IMR-90 (cell line): Measurements from ENCODE around the gene CNOT10. TPM values are rescaled to one million over a fixed set of nuclear protein-coding genes. Genes with fewer than 3 reads are reported as not detected.

Experiments
- ATAC-seq: fragments of 200-7000 bp; cut with Tn5 transposase; 2 replicates; pipeline ENCODE4 v1.9.1; 2020; ENCODE audit warnings: low read depth, mild to moderate bottlenecking, moderate library complexity
- BruUV-seq: library from RNA; stranded (reverse); fragments of 400-500 nt; replicated peaks from 2 replicates; lab custom pipeline; 2021; lab: Mats Ljungman, UMichigan
- CTCF ChIA-PET: fragments of 300-600 bp; formaldehyde crosslinking; extraction: SDS; loops from one replicate; lab custom pipeline; 2021; ENCODE audit warnings: antibody characterized with exemption; lab: Yijun Ruan, JAX
- POLR2A ChIA-PET: fragments of 300-600 bp; sonication (Branson Sonifier 250); formaldehyde crosslinking; loops from one replicate; lab custom pipeline; 2022; ENCODE audit warnings: antibody characterized with exemption; ENCODE audit not compliant: unreplicated experiment; lab: Charles Lee
- DNase-seq: peaks from one replicate; pipeline ENCODE4 v3.0.0; 2013
- H2AFZ ChIP-seq: replicated peaks from 2 replicates; pipeline ENCODE3; 2013; ENCODE audit warnings: low read length, mild to moderate bottlenecking; ENCODE audit not compliant: poor library complexity
- H2AK5ac ChIP-seq: 2 replicates; pipeline ENCODE4 v1.6.1; 2013; ENCODE audit warnings: low read depth, low read length, inconsistent platforms
- H2AK9ac ChIP-seq: replicated peaks from 2 replicates; pipeline ENCODE3; 2013; ENCODE audit warnings: mild to moderate bottlenecking, low read depth, low read length, moderate library complexity; ENCODE audit not compliant: poor library complexity
- H2BK120ac ChIP-seq: 2 replicates; pipeline ENCODE4 v1.6.1; 2013; ENCODE audit warnings: low read depth, low read length, inconsistent platforms
- H2BK15ac ChIP-seq: 3 replicates; pipeline ENCODE4 v1.6.1; 2013; ENCODE audit warnings: low read depth, low read length, inconsistent platforms
- H2BK20ac ChIP-seq: 2 replicates; pipeline ENCODE4 v1.6.1; 2013; ENCODE audit warnings: low read depth, mild to moderate bottlenecking, inconsistent platforms, low read length, moderate library complexity
- H2BK5ac ChIP-seq: 2 replicates; pipeline ENCODE4 v1.6.1; 2013; ENCODE audit warnings: mild to moderate bottlenecking, low read depth, low read length, inconsistent platforms; ENCODE audit not compliant: poor library complexity, severe bottlenecking
- H3K14ac ChIP-seq: replicated peaks from 2 replicates; pipeline ENCODE4 v1.6.1; 2013; ENCODE audit warnings: low read depth, low read length, inconsistent platforms
- H3K18ac ChIP-seq: 2 replicates; pipeline ENCODE4 v1.6.1; 2013; ENCODE audit warnings: low read depth, low read length, control low read depth
- H3K23ac ChIP-seq: 2 replicates; pipeline ENCODE4 v1.6.1; 2013; ENCODE audit warnings: low read depth, low read length, inconsistent platforms
- H3K27ac ChIP-seq: 2 replicates; pipeline ENCODE4 v1.5.1; 2013; ENCODE audit warnings: mild to moderate bottlenecking, control low read depth, low read length; ENCODE audit not compliant: insufficient read depth
- H3K27me3 ChIP-seq: 2 replicates; pipeline ENCODE4 v1.6.1; 2013; ENCODE audit warnings: low read length; ENCODE audit not compliant: control insufficient read depth, insufficient read depth
- H3K36me3 ChIP-seq: 2 replicates; pipeline ENCODE4 v1.6.1; 2013; ENCODE audit warnings: low read length, mixed read lengths; ENCODE audit not compliant: control insufficient read depth, insufficient read depth
- H3K4ac ChIP-seq: 2 replicates; pipeline ENCODE4 v1.6.1; 2013; ENCODE audit warnings: low read depth, low read length, inconsistent platforms
- H3K4me1 ChIP-seq: 2 replicates; pipeline ENCODE4 v1.6.1; 2013; ENCODE audit warnings: low read length, mixed read lengths; ENCODE audit not compliant: control insufficient read depth, insufficient read depth
- H3K4me2 ChIP-seq: 2 replicates; pipeline ENCODE4 v1.6.1; 2013; ENCODE audit warnings: low read depth, mild to moderate bottlenecking, control low read depth, low read length, moderate library complexity
- H3K4me3 ChIP-seq: 2 replicates; pipeline ENCODE4 v1.5.1; 2013; ENCODE audit warnings: low read depth, mild to moderate bottlenecking, control low read depth, low read length, moderate library complexity; ENCODE audit not compliant: insufficient read depth
- H3K56ac ChIP-seq: 2 replicates; pipeline ENCODE4 v1.6.1; 2013; ENCODE audit warnings: low read length, inconsistent platforms; ENCODE audit not compliant: insufficient read depth; ENCODE audit errors: extremely low read depth
- H3K79me1 ChIP-seq, 2 experiments: 2 replicates each; pipeline ENCODE4 v1.6.1; 2013; ENCODE audit warnings: low read length in 2 of 2, inconsistent platforms in 1 of 2, low read depth in 1 of 2
- H3K9ac ChIP-seq: 2 replicates; pipeline ENCODE4 v1.6.1; 2013; ENCODE audit warnings: low read depth, low read length, control low read depth
- H3K9me1 ChIP-seq: 2 replicates; pipeline ENCODE4 v1.6.1; 2013; ENCODE audit warnings: low read length, inconsistent platforms; ENCODE audit not compliant: insufficient read depth
- H3K9me3 ChIP-seq: 2 replicates; pipeline ENCODE4 v1.6.1; 2013; ENCODE audit warnings: low read length; ENCODE audit not compliant: control insufficient read depth, insufficient read depth
- H4K20me1 ChIP-seq: 2 replicates; pipeline ENCODE4 v1.6.1; 2013; ENCODE audit warnings: low read length, inconsistent platforms; ENCODE audit not compliant: insufficient read depth
- H4K5ac ChIP-seq: 2 replicates; pipeline ENCODE4 v1.6.1; 2013; ENCODE audit warnings: mild to moderate bottlenecking, low read depth, low read length, control low read depth
- H4K8ac ChIP-seq, 2 experiments: 2 replicates each; pipeline ENCODE4 v1.6.1; 2013; ENCODE audit warnings: low read depth in 2 of 2, low read length in 2 of 2, control low read depth in 1 of 2, inconsistent platforms in 1 of 2
- H4K91ac ChIP-seq: 2 replicates; pipeline ENCODE4 v1.6.1; 2013; ENCODE audit warnings: low read depth, low read length, inconsistent platforms; ENCODE audit not compliant: insufficient read depth
- MAFK ChIP-seq: IDR thresholded peaks from 2 replicates; pipeline ENCODE4 v1.6.1; 2012; ENCODE audit warnings: low read depth, low read length, improper control_type of control experiment
- NFE2L2 ChIP-seq: fragments of 150-350 bp; IDR thresholded peaks from 2 replicates; pipeline ENCODE4 v1.6.1; 2016; ENCODE audit warnings: low read depth, mild to moderate bottlenecking, low read length
- WGBS, 2 experiments: methylation state at CpG; one replicate each; pipeline versions ENCODE4 v1.1.5 to v1.1.7; 2013; ENCODE audit warnings: missing lambda C conversion rate in 2 of 2; ENCODE audit not compliant: insufficient read length in 1 of 2; ENCODE audit errors: extremely low coverage in 2 of 2; 5-methylcytosine and 5-hydroxymethylcytosine counted together
- dilution Hi-C: fragments of 300-500 bp; cut with HindIII; formaldehyde crosslinking; loops from one replicate; pipeline ENCODE4 v1.14.3; 2018; ENCODE audit warnings: low sequenced_read_pairs; ENCODE audit not compliant: unreplicated experiment
- in situ Hi-C: fragments of 300-500 bp; cut with MboI; formaldehyde crosslinking; loops from 3 replicates; pipeline ENCODE4 v1.14.3; 2019; ENCODE audit warnings: low sequenced_read_pairs, inconsistent platforms, mixed read lengths
- intact Hi-C: fragments of 100-400 bp; cut with micrococcal nuclease; formaldehyde crosslinking; loops from 2 replicates; pipeline ENCODE4 v1.10.0; 2022
- polyA plus RNA-seq, 3 experiments: library from polyadenylated mRNA; depleted of rRNA; stranded (reverse); fragments of >200 nt; gene quantifications; 2 replicates each; pipeline ENCODE4 v1.2.3, GENCODE V29; 2012; ENCODE audit warnings: low replicate concordance in 1 of 3
- total RNA-seq: library from RNA; depleted of rRNA; stranded (reverse); fragments of >200 nt; gene quantifications from 2 replicates; pipeline ENCODE4 v1.2.3, GENCODE V29; 2012

Gene CNOT10
- total and polyA plus RNA-seq, 2 of the 4 experiments (the other 2 are of a cell fraction), result 15.8 to 20.4 TPM

GRCh38 chr3:32684029-32684799, 774 bp upstream of the CNOT10 start:
- Histone ChIP-seq H2AFZ (peak overlapping the region; percentile 70), H3K36me3 (0 out of 2 replicates have a peak, but pooled peaks cover 1% of the 10 kb centered on the region), H3K4me1 (no peaks in the 10 kb centered on the region), H3K18ac (no peak overlapping the region), H3K56ac (no peak overlapping the region), H3K23ac (peak overlapping the region; percentile 90; the same call in 1 of the 2 replicates), H4K20me1 (no peaks in the 10 kb centered on the region; the same call in 1 of the 2 replicates), H2AK5ac (no peak overlapping the region), H4K91ac (no peak overlapping the region), H2BK20ac (no peak overlapping the region), H3K4me3 (peak overlapping the region; percentile 76), H2BK5ac (peak overlapping the region; percentile 79), H3K27me3 (no peaks in the 10 kb centered on the region), H3K14ac (0 out of 2 replicates have a peak overlapping the region, but pooled peaks have one; percentile 97), H3K27ac (no peak overlapping the region), H3K9ac (peak overlapping the region; percentile 83; the same call in 1 of the 2 replicates), H2BK120ac (no peak overlapping the region), H3K9me3 (no peaks in the 10 kb centered on the region), H3K79me1 (peaks cover 17 to 25% of the 10 kb centered on the region in 2 experiments; a peak in 3 of 4 replicates), H4K5ac (peak overlapping the region; percentile 28; the same call in 1 of the 2 replicates), H3K4me2 (peak overlapping the region; percentile 74), H2AK9ac (peak overlapping the region; percentile 67), H3K4ac (no peak overlapping the region), H4K8ac (peak overlapping the region; percentile 48 to 89; a peak in 3 of 4 replicates), H3K9me1 (peaks cover 5% of the 10 kb centered on the region), H2BK15ac (no peak overlapping the region)
- BruUV-seq, result no TSS peak
- CTCF ChIA-PET, result interaction anchor here (0.8 kb wide), 1 partner anchor 30 kb away, joined by 6 read pairs; no protein-coding TSS in a partner anchor
- TF ChIP-seq MAFK, result peak; percentile 88
- no peak for TF ChIP-seq NFE2L2
- DNase-seq (no peak), ATAC-seq (no peak)
- POLR2A ChIA-PET, result no interaction called here
- in situ Hi-C loops (no loop called here), dilution Hi-C loops (no loop called here), intact Hi-C loops (no loop called here)
- no CpG with 5 or more reads among the region's 4 CpGs for WGBS, 2 experiments
